Esophagus squamous epithelium (tissue), 4 donors: ENCODE measurements around the gene THRAP3.

Experiments
- CTCF ChIP-seq, 6 experiments: fragments of 450-650 bp in 4 of 6; fragments of 200-600 bp in 2 of 6; sonication (generic) in 2 of 6; IDR thresholded peaks; one replicate each; pipeline ENCODE4 v1.5.1; 2016 to 2019; ENCODE audit warnings: antibody characterized with exemption in 6 of 6, mild to moderate bottlenecking in 4 of 6, moderate library complexity in 4 of 6
- POLR2A ChIP-seq, 4 donors: fragments of 450-650 bp; IDR thresholded peaks; one replicate each; pipeline ENCODE4 v1.6.1; 2017; ENCODE audit warnings: antibody characterized with exemption in 4 of 4, mild to moderate bottlenecking in 4 of 4, moderate library complexity in 3 of 4

- TF ChIP-seq CTCF (IDR thresholded peaks at IDR 0.05) (no peak), POLR2A (IDR thresholded peaks at IDR 0.05) (no peak)
These were observed 8.2 kb downstream of the THRAP3 start for GRCh38 chr1:36232212-36233095.
